HepG2 (cell line): Measurements from ENCODE around the gene METAP1D. TPM values are rescaled to one million over a fixed set of nuclear protein-coding genes. Genes with fewer than 3 reads are reported as not detected.
A peak's percentile ranks its signal among the peaks of the same experiment; 100 is the strongest.

Experiments used
- ATAC-seq: fragments of 200-7000 bp; cut with Tn5 transposase; 3 replicates; pipeline ENCODE4 v1.9.1; 2020; ENCODE audit warnings: mild to moderate bottlenecking, moderate library complexity
- BruUV-seq: library from RNA; stranded (reverse); fragments of 400-500 nt; replicated peaks from 2 replicates; lab custom pipeline; 2021; lab: Mats Ljungman, UMichigan
- CTCF ChIA-PET: fragments of 300-600 bp; formaldehyde crosslinking; extraction: SDS; loops from one replicate; lab custom pipeline; 2021; ENCODE audit warnings: low total read pairs, inconsistent platforms, low intra/inter-chr PET ratio; lab: Yijun Ruan, JAX
- POLR2A ChIA-PET: fragments of 350-600 bp; sonication (Branson Sonifier 250); formaldehyde crosslinking; loops from one replicate; lab custom pipeline; 2020; ENCODE audit warnings: antibody characterized with exemption, inconsistent platforms; lab: Yijun Ruan, JAX
- DNase-seq: peaks from one replicate; pipeline ENCODE4 v3.0.0-alpha.2; 2015; ENCODE audit warnings: low spot score
- FAIRE-seq: peaks from 3 replicates; lab custom pipeline; 2011; peaks lifted over from hg19 to GRCh38; lab: Jason Lieb, UNC
- H2AFZ ChIP-seq: one replicate; pipeline ENCODE4 v1.6.1; 2011; ENCODE audit warnings: low read length, inconsistent platforms
- H3K27ac ChIP-seq: fragments of 300-600 bp; 3 replicates; pipeline ENCODE4 v1.8.0; 2011; ENCODE audit warnings: mixed run types, mild to moderate bottlenecking, mixed read lengths, low read length, inconsistent platforms; ENCODE audit not compliant: insufficient read depth; ENCODE audit errors: extremely low read length
- H3K27me3 ChIP-seq, 2 experiments: fragments of 200-600 bp in 1 of 2; 2 replicates in 1 of 2; 3 replicates in 1 of 2; pipeline versions ENCODE4 v1.6.0 to v1.8.0; 2011; ENCODE audit warnings: low read length in 2 of 2, mild to moderate bottlenecking in 2 of 2, moderate library complexity in 2 of 2, inconsistent platforms in 1 of 2; ENCODE audit not compliant: insufficient read depth in 2 of 2, control insufficient read depth in 1 of 2
- H3K36me3 ChIP-seq, 2 experiments: fragments of 200-600 bp in 1 of 2; replicated peaks in 1 of 2; 2 replicates in 1 of 2; 3 replicates in 1 of 2; pipeline versions ENCODE4 v1.5.1 to v1.8.0; 2011; ENCODE audit warnings: low read length in 2 of 2, inconsistent platforms in 1 of 2; ENCODE audit not compliant: insufficient read depth in 2 of 2, control insufficient read depth in 1 of 2
- H3K4me1 ChIP-seq: 2 replicates; pipeline ENCODE4 v1.5.1; 2012; ENCODE audit warnings: low read length, inconsistent platforms; ENCODE audit not compliant: insufficient read depth
- H3K4me2 ChIP-seq: 2 replicates; pipeline ENCODE4 v1.6.0; 2011; ENCODE audit warnings: low read depth, low read length, inconsistent platforms
- H3K4me3 ChIP-seq, 3 experiments: fragments of 200-600 bp in 1 of 3; sonication (generic), shearing (Covaris generic) in 1 of 3; replicated peaks in 1 of 3; 2 replicates each; pipeline ENCODE4 v1.5.1; 2011 to 2016; ENCODE audit warnings: low read length in 3 of 3, inconsistent platforms in 2 of 3, low read depth in 2 of 3, mild to moderate bottlenecking in 2 of 3, control low read depth in 1 of 3, mixed read lengths in 1 of 3; ENCODE audit not compliant: insufficient read depth in 1 of 3
- H3K79me2 ChIP-seq: one replicate; pipeline ENCODE4 v1.6.1; 2011; ENCODE audit warnings: low read length, inconsistent platforms; ENCODE audit not compliant: insufficient read depth
- H3K9ac ChIP-seq: 2 replicates; pipeline ENCODE4 v1.6.0; 2011; ENCODE audit warnings: mild to moderate bottlenecking, low read depth, low read length, inconsistent platforms; ENCODE audit not compliant: insufficient read depth
- H3K9me3 ChIP-seq: 2 replicates; pipeline ENCODE4 v1.5.1; 2012; ENCODE audit warnings: mild to moderate bottlenecking, low read length
- H4K20me1 ChIP-seq: 2 replicates; pipeline ENCODE4 v1.6.0; 2011; ENCODE audit warnings: inconsistent platforms, mild to moderate bottlenecking, low read length, moderate library complexity; ENCODE audit not compliant: insufficient read depth
- EZH2 ChIP-seq: conservative IDR thresholded peaks from 2 replicates; pipeline ENCODE4 v1.6.1; 2012; ENCODE audit warnings: mild to moderate bottlenecking, low read depth, low read length, moderate library complexity
- MIER3 ChIP-seq: IDR thresholded peaks from 2 replicates; pipeline ENCODE4 v1.6.1; 2016; ENCODE audit warnings: missing compliant biosample characterization, borderline replicate concordance
- NCOA2 ChIP-seq: sonication (generic); formaldehyde crosslinking; IDR thresholded peaks from 2 replicates; pipeline ENCODE4 v1.8.0; 2022; ENCODE audit warnings: inconsistent platforms
- NFYB ChIP-seq: sonication (generic); formaldehyde crosslinking; IDR thresholded peaks from 2 replicates; pipeline ENCODE4 v1.4.0; 2020; ENCODE audit warnings: missing genetic modification reagents
- NKX3-1 ChIP-seq: sonication (generic); formaldehyde crosslinking; IDR thresholded peaks from 2 replicates; pipeline ENCODE4 v1.5.0; 2020; ENCODE audit warnings: missing genetic modification reagents
- NR2F1 ChIP-seq, 2 experiments: fragments of 450-650 bp in 1 of 2; formaldehyde crosslinking in 1 of 2; IDR thresholded peaks; 2 replicates each; pipeline versions ENCODE4 v1.5.0 to v1.6.1; 2016 to 2020; ENCODE audit warnings: mild to moderate bottlenecking in 1 of 2, missing compliant biosample characterization in 1 of 2, missing genetic modification reagents in 1 of 2, moderate library complexity in 1 of 2
- RAD51 ChIP-seq: fragments of 450-650 bp; IDR thresholded peaks from 2 replicates; pipeline ENCODE4 v1.6.1; 2016; ENCODE audit warnings: borderline replicate concordance
- SMAD1 ChIP-seq: sonication (generic); formaldehyde crosslinking; IDR thresholded peaks from 2 replicates; pipeline ENCODE4 v1.4.0; 2020; ENCODE audit warnings: missing genetic modification reagents, low read depth, mild to moderate bottlenecking, borderline replicate concordance
- SRF ChIP-seq: IDR thresholded peaks from 2 replicates; pipeline ENCODE4 v1.6.1; 2011; ENCODE audit warnings: mild to moderate bottlenecking, low read depth, low read length, moderate library complexity
- ZBTB7B ChIP-seq: sonication (generic); formaldehyde crosslinking; IDR thresholded peaks from 2 replicates; pipeline ENCODE4 v1.4.0; 2020; ENCODE audit warnings: missing genetic modification reagents
- ZC3H4 ChIP-seq: sonication (generic); formaldehyde crosslinking; IDR thresholded peaks from 2 replicates; pipeline ENCODE4 v1.4.0; 2020; ENCODE audit warnings: missing genetic modification reagents, borderline replicate concordance
- ZFP36L2 ChIP-seq: sonication (generic); formaldehyde crosslinking; IDR thresholded peaks from 2 replicates; pipeline ENCODE4 v1.4.0; 2020; ENCODE audit warnings: missing genetic modification reagents
- ZNF343 ChIP-seq: sonication (generic); formaldehyde crosslinking; IDR thresholded peaks from 2 replicates; pipeline ENCODE4 v1.4.0; 2020; ENCODE audit warnings: mild to moderate bottlenecking, missing genetic modification reagents
- ZNF414 ChIP-seq: sonication (generic); formaldehyde crosslinking; IDR thresholded peaks from 2 replicates; pipeline ENCODE4 v1.5.0; 2020; ENCODE audit warnings: missing genetic modification reagents
- WGBS: methylation state at CpG from one replicate; pipeline ENCODE4 v1.1.6; 2017; ENCODE audit warnings: low lambda C conversion rate; 5-methylcytosine and 5-hydroxymethylcytosine counted together
- in situ Hi-C: cut with HindIII; loops from 2 replicates; pipeline ENCODE4 v1.10.0; 2017; ENCODE audit warnings: low pct_unique_long_range_greater_than_20kb; ENCODE audit not compliant: extremely low pct_ligation_motif_present
- intact Hi-C: fragments of 100-400 bp; cut with micrococcal nuclease; formaldehyde crosslinking; loops from one replicate; pipeline ENCODE4 v1.10.0; 2022; ENCODE audit not compliant: unreplicated experiment
- polyA plus RNA-seq, 8 experiments: library from polyadenylated mRNA; depleted of rRNA in 3 of 8; stranded (reverse) in 7 of 8; unstranded in 1 of 8; fragments of >200 nt; fragmentation: Illumina TruSeq in 4 of 8; extraction: Trizol in 4 of 8; gene quantifications; 2 replicates each; pipeline versions ENCODE4 v1.2.1 to v1.2.3, GENCODE V29; 2011 to 2016; ENCODE audit warnings: low read depth in 4 of 8, missing spikeins in 1 of 8, mixed read lengths in 1 of 8; ENCODE audit not compliant: insufficient read depth in 1 of 8
- total RNA-seq, 5 experiments: library from RNA; depleted of rRNA; stranded (reverse); fragments of >200 nt; fragmentation: Illumina TruSeq; extraction: Trizol; gene quantifications; 2 replicates each; pipeline ENCODE4 v1.2.3, GENCODE V29; 2016; ENCODE audit warnings: low read depth in 1 of 5

METAP1D gene
- total and polyA plus RNA-seq, 2 of the 13 experiments (the other 11 are each of a cell fraction or from before 2014, with no cell fraction given): 14.7 to 21.6 TPM

- ATAC-seq: no peak
- intact Hi-C loops: loop anchor here (5.0 kb wide), 1 partner anchor 35 kb away; no protein-coding TSS in a partner anchor
- Histone ChIP-seq H3K9me3 (no peaks in the 10 kb centered on the region), H3K4me2 (peak overlapping the region; percentile 98), H3K27ac (no peak overlapping the region), H2AFZ (no peak overlapping the region), H4K20me1 (peaks cover 3% of the 10 kb centered on the region; the same call in 1 of the 2 replicates), H3K27me3 (peaks cover 20 to 94% of the 10 kb centered on the region in 2 experiments; a peak in 4 of 5 replicates), H3K4me1 (peaks cover 68% of the 10 kb centered on the region), H3K36me3 (no peaks in the 10 kb centered on the region), H3K9ac (no peak overlapping the region), H3K79me2 (no peaks in the 10 kb centered on the region), H3K4me3 (peak overlapping the region in 2 of 3 experiments; percentile 60 to 82; a peak in 2 of 6 replicates)
- CTCF ChIA-PET: interaction anchor here (0.9 kb wide), 1 partner anchor 17 kb away, joined by 3 read pairs; no protein-coding TSS in a partner anchor
- 83% methylated on average over 31 of the region's 31 CpGs for WGBS
- FAIRE-seq: no peak
- no peak for DNase-seq
- in situ Hi-C loops: no loop called here
- POLR2A ChIA-PET: interaction anchor here (0.8 to 4.9 kb wide), 5 partner anchors 8 to 35 kb away, joined by 3 to 42 read pairs (median 5); partner anchors contain the start of gene DLX2
- no TSS peak for BruUV-seq
- TF ChIP-seq NCOA2 (no peak), MIER3 (no peak), NKX3-1 (no peak), SMAD1 (CRISPR knock-in tag) (no peak), SRF (no peak), EZH2 (peak; percentile 9; the same call in 1 of the 2 replicates)
Observed at GRCh38 chr2:172087207-172087779, 87.5 kb downstream of the METAP1D start.

GRCh38 chr2:172087780-172088244, 88.1 kb downstream of the METAP1D start:
- CTCF ChIA-PET: no interaction called here
- H3K36me3 ChIP-seq: no peaks in the 10 kb centered on the region
- POLR2A ChIA-PET: interaction anchor here (1.4 kb wide), 1 partner anchor 11 kb away, joined by 4 read pairs; no protein-coding TSS in a partner anchor
- 69% methylated on average over 23 of the region's 23 CpGs for WGBS
- TF ChIP-seq NR2F1 (CRISPR knock-in tag; IDR thresholded peaks at IDR 0.05): no peak
- no peak for TF ChIP-seq NFYB (CRISPR knock-in tag)
- no peak for TF ChIP-seq ZC3H4 (CRISPR knock-in tag)
- TF ChIP-seq RAD51: no peak
- TF ChIP-seq ZFP36L2: no peak
- TF ChIP-seq ZNF343 (CRISPR knock-in tag): no peak
- TF ChIP-seq ZBTB7B: 0 out of 2 replicates have a peak, but pooled peaks have one; percentile 22
- TF ChIP-seq ZNF414 (CRISPR knock-in tag): no peak
- no peaks in the 10 kb centered on the region for H3K9me3 ChIP-seq
- no peak overlapping the region for H2AFZ ChIP-seq
- H3K4me1 ChIP-seq: peaks cover 63% of the 10 kb centered on the region
- DNase-seq: no peak
- no peak overlapping the region for H3K4me3 ChIP-seq
- FAIRE-seq: no peak
- in situ Hi-C loops: no loop called here
- H3K27ac ChIP-seq: no peak overlapping the region
- no TSS peak for BruUV-seq
- ATAC-seq: no peak
- no peak overlapping the region for H3K4me2 ChIP-seq
- no peaks in the 10 kb centered on the region for H3K79me2 ChIP-seq
- no peak overlapping the region for H3K9ac ChIP-seq
- intact Hi-C loops: loop anchor here (5.0 kb wide), 1 partner anchor 36 kb away; no protein-coding TSS in a partner anchor
- peaks cover 3% of the 10 kb centered on the region; the same call in 1 of the 2 replicates for H4K20me1 ChIP-seq
- H3K27me3 ChIP-seq: peaks cover 20 to 94% of the 10 kb centered on the region in 2 experiments; a peak in 4 of 5 replicates
